NOMO-1 (cell line): ENCODE measurements around the gene RNF7.
"Not testable (repeated sequence)": the region's sequence is repeated elsewhere in the genome, so short reads cannot be mapped to it uniquely, and the experiment has no call there.

ENCODE experiments used
- DNase-seq, 2 experiments: peaks; one replicate each; lab custom pipeline; 2025; ENCODE audit not compliant: unreplicated experiment in 2 of 2; lab: John Stamatoyannopoulos, UW

RNF7 gene

GRCh38 chr3:141777957-141778813, 40.1 kb downstream of the RNF7 start:
- no peak for DNase-seq

- DNase-seq = no peak
These were observed 41.6 kb downstream of the RNF7 start for GRCh38 chr3:141779667-141780066.

- DNase-seq = no peak
These were observed 44.4 kb downstream of the RNF7 start for GRCh38 chr3:141782386-141782932.

- DNase-seq = no peak
These were observed 45.5 kb downstream of the RNF7 start for GRCh38 chr3:141783632-141784031.

- DNase-seq = no peak
These were observed 46.0 kb downstream of the RNF7 start for GRCh38 chr3:141784096-141784495.

- no peak for DNase-seq
These were observed 46.4 kb downstream of the RNF7 start for GRCh38 chr3:141784531-141784930.

GRCh38 chr3:141788149-141788548, 50.1 kb downstream of the RNF7 start:
- no peak for DNase-seq

- not testable (repeated sequence) for DNase-seq
These were observed 50.7 kb downstream of the RNF7 start for GRCh38 chr3:141788750-141789149.

- no peak for DNase-seq
These were observed 51.2 kb downstream of the RNF7 start for GRCh38 chr3:141789281-141789680.

- no peak for DNase-seq
These were observed 52.1 kb downstream of the RNF7 start for GRCh38 chr3:141790171-141790570.

GRCh38 chr3:141792495-141792894, 54.4 kb downstream of the RNF7 start:
- no peak for DNase-seq

- DNase-seq = no peak
These were observed 55.6 kb downstream of the RNF7 start for GRCh38 chr3:141793476-141794260.

GRCh38 chr3:141795276-141795675, 57.2 kb downstream of the RNF7 start:
- peak in 1 of 2 experiments; percentile 10 for DNase-seq

- no peak for DNase-seq
These were observed 57.6 kb downstream of the RNF7 start for GRCh38 chr3:141795741-141796080.

- DNase-seq = peak; percentile 82 to 99
These were observed 58.2 kb downstream of the RNF7 start for GRCh38 chr3:141796081-141796888.
